GM18519 (cell line): ENCODE data around the gene GMIP.
A peak's percentile ranks its signal among the peaks of the same experiment; 100 is the strongest.
"Not testable (repeated sequence)": the region's sequence is repeated elsewhere in the genome, so short reads cannot be mapped to it uniquely, and the experiment has no call there.

Experiments
- ATAC-seq: cut with Tn5 transposase; IDR thresholded peaks from one replicate; pipeline ENCODE4 v1.9.1; 2021; ENCODE audit warnings: mild to moderate bottlenecking, moderate library complexity; ENCODE audit not compliant: unreplicated experiment, low FRiP score

The GMIP gene

DNA sequence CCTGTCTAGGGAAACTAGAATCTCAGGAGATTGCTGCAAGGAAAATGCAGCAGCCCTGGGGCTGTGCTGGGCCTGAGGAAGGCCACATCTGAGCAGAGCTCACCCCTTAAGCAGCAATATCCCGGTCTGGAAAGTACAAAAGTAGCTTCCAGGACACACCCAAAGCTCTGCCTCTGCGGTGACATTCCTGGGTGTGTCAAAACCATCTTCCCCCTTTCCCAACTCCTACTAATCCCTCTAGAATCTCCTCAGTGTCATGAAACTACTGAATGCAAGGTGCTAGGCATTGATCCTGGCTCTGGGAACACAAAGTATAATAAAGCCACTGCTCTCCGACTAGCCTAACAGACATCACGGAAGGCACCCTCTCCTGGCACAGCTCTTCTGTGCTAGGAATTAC lies 30.0 kb downstream of the GMIP start:
- no peak for ATAC-seq

DNA sequence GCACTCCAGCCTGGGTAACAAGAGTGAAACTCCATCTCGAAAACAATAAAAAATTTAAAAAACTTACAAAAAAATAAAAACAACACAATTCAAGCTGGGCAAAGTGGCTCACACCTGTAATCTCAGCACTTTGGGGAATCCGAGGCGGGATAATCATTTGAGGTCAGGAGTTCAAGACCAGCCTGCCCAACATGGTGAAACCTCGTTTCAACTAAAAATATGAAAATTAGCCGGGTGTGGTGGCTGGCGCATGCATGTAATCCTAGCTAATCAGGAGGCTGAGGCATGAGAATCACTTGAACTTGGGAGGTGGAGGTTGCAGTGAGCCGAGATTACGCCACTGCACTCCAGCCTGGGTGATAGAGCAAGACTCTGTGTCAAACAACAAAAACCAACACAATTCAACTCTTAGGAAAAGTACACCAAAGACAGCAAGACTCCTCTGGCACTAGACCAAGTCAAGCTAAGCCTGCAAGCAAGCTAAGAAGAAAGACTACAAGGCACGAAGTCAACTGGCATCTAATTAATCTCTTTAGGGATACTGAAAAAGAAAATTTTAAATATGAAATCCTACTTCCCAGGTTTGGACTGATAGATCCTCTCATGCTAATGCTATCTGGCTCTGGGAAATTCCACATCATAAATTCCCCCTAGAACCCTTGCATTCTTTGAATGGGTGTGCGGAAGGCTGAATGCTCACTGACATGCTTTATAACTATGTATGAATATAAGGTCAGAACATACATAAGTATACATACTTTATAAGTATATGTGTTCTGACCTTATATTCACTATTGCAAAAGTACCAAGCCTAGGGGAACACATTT lies 32.9 kb downstream of the GMIP start:
- no peak for ATAC-seq

- ATAC-seq, result not testable (repeated sequence)
Observed at GRCh38 chr19:19606686-19607085, 36.8 kb downstream of the GMIP start.

DNA sequence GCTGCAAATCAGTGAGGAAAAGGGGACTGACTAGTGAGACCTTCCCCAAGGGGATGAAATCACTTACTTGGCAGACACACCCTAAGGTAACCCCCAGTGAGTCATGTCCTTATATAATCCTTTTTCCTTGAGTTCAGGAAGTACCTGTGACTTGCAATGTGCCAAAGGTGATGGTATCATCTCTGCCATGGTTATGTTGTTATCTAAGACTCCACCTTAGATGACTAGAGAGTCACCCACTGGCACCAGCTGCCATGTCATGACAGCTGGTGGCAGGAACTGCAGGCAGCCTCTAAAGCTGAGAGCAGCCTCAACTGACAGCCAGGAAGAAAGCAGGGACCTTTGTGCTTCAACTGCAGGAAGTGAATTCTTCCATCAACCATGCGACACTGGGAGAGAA lies 37.4 kb downstream of the GMIP start:
- ATAC-seq, result no peak

DNA sequence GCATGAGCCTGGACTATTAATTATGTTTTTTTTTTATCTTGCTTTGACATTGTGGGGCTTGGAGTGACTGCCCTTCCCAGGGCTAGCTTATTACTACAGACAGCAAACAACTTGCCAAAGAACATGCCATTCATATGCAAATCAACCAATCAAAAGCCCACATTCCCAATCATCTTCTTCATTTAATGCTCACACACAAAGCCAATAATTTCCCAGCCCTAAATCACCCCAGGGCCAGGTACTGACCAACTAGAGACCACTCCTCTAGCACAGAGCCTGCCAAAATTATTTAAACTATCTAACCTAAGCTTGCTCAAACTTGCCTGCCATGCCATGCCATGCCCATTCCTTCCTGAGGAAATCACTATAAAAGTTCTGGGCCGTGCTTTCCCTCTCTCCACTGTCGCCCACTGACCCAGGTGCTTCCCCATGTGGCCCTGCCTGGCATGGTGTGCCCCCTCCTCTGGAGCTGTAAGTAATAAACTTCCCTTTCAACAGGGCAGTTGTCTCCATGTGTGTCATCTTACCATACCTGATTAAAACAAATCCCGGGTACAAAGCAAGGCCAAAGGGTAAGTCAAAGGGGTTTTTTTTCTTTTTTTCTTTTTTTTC lies 40.6 kb downstream of the GMIP start:
- ATAC-seq, result no peak

GRCh38 chr19:19602136-19602712 lies 41.2 kb downstream of the GMIP start:
- ATAC-seq, result no peak

DNA sequence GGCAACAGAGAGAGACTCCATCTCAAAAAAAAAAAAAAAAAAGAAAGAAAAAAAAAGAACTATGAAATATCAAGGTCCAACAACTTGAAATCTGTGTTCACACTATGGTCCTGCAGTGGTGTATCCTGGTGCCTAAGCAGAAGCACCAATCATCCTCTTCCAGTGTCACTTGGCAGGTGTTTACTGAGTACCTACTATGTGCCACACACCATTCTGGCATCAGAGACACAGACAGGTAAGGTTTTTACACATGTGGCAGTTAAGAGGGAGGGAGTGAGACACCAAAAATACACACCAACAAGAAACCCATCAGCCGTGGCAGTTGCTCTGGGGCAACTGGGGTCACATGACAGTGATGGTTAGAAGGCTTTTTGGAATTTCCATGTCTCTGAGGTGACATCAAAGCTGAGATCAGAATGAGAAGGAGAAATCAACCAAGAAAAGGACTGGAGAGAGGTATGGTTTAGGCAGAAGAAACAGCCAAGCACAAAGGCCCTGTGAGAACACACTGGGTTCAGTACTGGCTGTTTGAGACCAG lies 42.6 kb downstream of the GMIP start:
- no peak for ATAC-seq

DNA sequence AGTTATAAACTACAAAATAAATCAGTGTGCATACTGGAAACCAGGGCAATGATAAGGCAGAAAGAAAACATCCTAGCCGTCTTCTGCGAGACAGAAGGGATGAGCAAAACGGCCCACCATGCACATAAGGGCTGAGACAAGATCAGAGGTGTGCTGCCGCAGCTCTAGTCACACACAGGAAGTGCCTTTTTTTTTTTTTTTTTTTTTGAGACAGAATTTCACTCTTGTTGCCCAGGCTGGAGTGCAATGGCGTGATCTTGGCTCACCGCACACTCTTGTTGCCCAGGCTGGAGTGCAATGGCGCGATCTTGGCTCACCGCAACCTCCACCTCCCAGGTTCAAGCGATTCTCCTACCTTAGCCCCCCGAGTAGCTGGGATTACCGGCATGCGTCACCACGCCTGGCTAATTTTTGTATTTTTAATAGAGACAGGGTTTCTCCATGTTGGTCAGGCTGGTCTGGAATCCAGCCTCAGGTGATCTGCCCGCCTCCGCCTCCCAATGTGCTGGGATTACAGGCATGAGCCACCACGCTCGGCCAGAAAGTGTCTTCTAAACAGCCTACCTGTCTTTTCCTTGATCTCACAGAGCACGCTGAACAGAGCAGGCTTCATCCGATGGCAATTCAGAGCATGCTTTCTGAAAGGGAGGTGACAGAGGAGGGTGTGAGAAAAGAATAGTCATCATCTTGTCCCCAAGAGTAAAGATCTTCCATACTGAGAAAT lies 44.6 kb downstream of the GMIP start:
- ATAC-seq, result not testable (repeated sequence)

DNA sequence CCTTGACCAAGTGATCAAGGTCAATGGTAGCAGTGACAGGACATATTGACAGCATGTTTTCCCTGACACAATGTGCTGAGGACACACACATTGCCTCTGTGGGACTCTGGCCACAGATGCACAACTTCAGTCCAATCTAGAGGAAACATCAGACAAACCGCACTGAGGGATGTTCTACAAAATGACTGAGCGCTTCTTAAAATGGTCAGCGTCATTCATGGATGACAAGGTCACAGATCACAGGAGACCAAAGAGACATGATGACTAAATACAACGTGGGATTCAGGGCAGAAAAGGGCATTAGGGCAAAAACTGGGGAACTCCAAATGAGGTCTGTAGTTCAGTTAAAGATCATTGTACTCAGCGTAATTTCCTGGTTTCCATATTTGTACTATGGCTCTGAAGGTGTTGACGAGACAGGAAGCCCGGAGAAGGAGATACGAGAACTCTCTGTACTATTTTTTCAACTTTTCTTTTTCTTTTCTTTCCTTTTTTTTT lies 45.6 kb downstream of the GMIP start:
- no peak for ATAC-seq

DNA sequence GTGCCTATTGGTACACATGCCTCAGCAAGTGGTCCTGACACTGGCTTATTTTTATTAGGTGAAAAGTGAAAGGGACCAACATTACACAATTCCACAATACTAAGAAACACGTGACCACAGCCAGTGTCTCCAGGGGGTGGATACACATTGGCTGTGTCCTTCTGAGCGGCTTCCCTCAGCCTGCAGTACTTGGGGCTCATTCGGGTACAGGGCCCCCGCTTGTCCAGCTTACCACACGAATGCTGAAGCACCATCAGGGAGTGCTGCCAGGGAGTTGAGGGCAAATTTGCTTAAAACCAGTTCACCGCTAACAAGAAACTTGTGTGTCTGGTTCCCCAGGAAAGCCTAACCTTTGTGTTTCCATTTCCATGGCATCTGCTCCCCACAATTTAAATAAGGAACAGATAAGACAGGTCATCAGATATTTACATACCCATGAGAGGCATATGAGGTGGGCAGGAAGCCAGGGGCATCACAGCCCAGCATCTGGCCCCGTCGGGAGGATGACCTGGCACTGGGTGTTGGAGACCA lies 48.2 kb downstream of the GMIP start:
- ATAC-seq, result no peak

DNA sequence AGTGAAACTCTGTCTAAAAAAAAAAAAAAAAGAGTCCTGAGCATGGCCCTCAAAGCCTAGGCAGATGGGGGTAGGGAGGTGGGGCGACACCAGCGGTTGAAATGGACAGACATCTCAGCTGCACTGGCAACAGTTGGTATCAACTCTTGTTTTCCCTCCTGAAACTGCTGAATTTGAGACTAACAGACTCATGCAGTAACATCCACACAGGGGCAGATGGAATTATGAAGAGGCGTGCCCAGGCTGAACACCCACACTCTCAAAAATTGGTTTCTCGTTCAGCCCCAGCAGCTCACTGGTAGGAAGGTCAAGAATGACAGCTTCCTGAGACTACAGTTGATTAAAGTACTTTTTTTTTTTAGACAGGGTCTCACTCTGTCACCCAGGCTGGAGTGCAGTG lies 49.1 kb downstream of the GMIP start:
- no peak for ATAC-seq

DNA sequence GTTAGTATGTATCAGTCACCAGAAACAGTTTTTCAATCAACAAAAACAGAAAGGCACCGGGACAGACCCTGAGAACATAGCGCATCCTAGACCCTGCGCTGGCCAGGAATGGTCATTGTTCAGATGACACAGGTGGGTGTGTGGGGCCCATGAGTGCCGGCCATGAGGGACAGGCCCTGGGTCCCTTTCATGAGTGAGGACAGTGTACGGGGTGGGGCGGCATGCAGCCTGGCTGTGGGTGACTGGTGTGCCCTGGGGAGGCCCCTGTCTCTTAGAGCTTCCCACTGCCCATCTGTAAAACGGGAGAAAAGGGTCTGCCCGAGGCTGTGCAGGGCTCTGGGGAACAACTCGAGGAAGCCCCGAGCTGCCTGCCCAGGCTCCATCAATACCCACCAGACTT lies 50.8 kb downstream of the GMIP start:
- no peak for ATAC-seq

DNA sequence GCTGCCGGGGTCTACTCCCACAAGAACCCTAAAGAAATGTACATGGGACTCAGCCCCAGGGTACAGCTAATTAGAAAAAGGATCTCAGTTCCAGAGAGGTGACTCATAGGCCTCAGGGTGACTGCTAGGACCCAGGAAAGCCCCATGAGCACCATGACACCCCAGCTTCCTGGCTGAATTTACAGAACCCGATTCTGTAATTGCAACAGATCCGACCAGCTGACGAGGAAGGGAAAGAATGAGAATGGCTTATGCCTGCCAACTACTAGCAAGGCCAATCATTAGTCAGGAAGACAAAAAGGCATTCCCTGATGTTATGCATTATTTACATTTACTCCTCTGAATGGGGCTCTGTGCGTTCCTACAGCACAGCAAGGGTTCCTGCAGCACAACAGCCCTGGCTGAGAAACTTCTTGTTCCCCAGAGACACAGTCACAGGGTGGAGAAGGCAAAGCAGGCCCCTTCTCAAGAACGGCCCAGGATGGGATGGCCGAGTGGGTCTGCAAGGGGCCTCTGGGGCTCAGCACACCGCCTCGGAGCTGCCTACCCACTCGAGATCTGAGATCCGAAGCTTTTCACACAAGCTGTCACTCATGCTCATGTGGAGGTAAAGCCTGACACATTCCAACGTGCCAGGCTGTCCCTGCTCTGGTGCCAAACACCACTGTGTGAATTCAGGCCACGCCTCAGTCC lies 52.2 kb downstream of the GMIP start:
- ATAC-seq, result peak; percentile 58

- no peak for ATAC-seq
Observed at GRCh38 chr19:19588546-19588945, 54.9 kb downstream of the GMIP start.

DNA sequence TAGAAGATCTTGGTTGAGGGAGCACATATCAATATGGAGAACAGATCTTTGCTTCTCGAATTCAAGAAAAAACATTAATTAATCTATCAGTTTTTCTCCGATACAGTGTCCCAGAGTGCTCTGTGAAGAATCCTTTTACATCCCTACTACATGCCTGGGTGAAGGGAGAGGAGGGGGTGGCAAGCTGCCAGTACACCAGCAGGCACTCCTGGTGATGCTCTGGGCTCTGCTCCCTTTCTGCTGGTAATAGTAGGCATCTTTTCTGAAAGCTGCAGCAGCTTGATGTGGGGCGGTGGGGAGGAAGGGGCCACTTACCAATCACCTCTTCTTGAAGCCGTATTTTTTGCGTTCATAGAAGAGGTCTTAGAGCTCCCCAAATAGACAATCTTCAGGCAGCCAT lies 55.7 kb downstream of the GMIP start:
- ATAC-seq, result no peak

- ATAC-seq, result no peak
Observed at GRCh38 chr19:19584356-19584755, 59.1 kb downstream of the GMIP start.

- no peak for ATAC-seq
Observed at GRCh38 chr19:19582471-19582870, 61.0 kb downstream of the GMIP start.

GRCh38 chr19:19581391-19581790 lies 62.1 kb downstream of the GMIP start:
- ATAC-seq, result no peak

- ATAC-seq, result no peak
Observed at GRCh38 chr19:19580418-19580817, 63.0 kb downstream of the GMIP start.
